ENCODE data around the gene TMSB10. TPM values are rescaled to one million over a fixed set of nuclear protein-coding genes. Genes with fewer than 3 reads are reported as not detected.

The TMSB10 gene
- total and polyA plus RNA-seq, 2 of the 13 experiments (the other 11 are each of a cell fraction or from before 2014, with no cell fraction given): 665 to 708 TPM

DNA sequence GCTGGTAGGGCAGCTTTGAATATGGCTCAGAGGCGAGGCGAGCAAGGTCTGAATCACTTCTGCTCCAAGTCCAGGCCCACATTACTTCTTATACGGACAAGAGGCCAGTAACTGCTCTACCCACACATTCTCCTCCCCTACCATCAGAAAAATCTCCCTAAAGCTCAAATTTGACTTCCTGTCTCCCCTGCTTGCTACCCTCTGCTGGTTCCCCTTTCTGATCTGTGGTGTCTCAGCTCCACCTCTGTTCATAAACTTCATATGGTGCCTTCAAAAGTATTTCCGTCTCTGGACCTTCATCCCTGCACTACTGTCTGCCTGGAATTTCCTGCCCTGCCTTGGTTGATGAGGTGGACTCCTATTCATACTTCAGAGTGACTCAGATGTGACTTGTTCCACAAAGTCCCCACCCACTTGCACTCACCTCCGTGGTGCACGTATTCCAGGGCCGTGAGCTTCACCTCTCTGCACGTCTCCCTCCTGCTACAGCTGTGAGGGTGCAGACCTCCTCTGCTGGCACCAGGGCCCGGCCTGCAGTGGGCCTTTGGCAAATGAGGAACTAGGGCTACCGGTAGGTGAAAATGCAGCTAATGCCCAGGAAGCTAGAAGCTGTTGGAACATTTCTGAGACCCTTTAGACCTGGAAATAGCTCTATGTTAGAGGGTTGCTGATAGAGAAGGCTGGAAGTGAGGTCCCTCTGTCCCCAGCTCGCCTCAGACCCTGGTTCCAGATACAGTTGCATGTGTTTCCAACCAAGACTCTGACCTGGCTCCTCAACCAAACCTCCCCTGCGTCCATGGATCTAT is 41.0 kb downstream of the TMSB10 start (continued):
- TF ChIP-seq, protein P1, sequence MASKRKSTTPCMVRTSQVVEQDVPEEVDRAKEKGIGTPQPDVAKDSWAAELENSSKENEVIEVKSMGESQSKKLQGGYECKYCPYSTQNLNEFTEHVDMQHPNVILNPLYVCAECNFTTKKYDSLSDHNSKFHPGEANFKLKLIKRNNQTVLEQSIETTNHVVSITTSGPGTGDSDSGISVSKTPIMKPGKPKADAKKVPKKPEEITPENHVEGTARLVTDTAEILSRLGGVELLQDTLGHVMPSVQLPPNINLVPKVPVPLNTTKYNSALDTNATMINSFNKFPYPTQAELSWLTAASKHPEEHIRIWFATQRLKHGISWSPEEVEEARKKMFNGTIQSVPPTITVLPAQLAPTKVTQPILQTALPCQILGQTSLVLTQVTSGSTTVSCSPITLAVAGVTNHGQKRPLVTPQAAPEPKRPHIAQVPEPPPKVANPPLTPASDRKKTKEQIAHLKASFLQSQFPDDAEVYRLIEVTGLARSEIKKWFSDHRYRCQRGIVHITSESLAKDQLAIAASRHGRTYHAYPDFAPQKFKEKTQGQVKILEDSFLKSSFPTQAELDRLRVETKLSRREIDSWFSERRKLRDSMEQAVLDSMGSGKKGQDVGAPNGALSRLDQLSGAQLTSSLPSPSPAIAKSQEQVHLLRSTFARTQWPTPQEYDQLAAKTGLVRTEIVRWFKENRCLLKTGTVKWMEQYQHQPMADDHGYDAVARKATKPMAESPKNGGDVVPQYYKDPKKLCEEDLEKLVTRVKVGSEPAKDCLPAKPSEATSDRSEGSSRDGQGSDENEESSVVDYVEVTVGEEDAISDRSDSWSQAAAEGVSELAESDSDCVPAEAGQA (IDR thresholded peaks at IDR 0.05; ENCODE audit: low read depth): peak; percentile 60
- TF ChIP-seq, protein P1 (CRISPR knock-in tag; IDR thresholded peaks at IDR 0.05; ENCODE audit: borderline replicate concordance): no peak
- peak; percentile 44; the same call in 1 of the 2 replicates for TF ChIP-seq LCORL (IDR thresholded peaks at IDR 0.05)
- peak; percentile 96 for TF ChIP-seq LCORL (CRISPR knock-in tag; IDR thresholded peaks at IDR 0.05)
- TF ChIP-seq NCOA1 (CRISPR knock-in tag; IDR thresholded peaks at IDR 0.05): no peak
- no peak for TF ChIP-seq ZNF225 (CRISPR knock-in tag; IDR thresholded peaks at IDR 0.05)
- TF ChIP-seq, protein P2, sequence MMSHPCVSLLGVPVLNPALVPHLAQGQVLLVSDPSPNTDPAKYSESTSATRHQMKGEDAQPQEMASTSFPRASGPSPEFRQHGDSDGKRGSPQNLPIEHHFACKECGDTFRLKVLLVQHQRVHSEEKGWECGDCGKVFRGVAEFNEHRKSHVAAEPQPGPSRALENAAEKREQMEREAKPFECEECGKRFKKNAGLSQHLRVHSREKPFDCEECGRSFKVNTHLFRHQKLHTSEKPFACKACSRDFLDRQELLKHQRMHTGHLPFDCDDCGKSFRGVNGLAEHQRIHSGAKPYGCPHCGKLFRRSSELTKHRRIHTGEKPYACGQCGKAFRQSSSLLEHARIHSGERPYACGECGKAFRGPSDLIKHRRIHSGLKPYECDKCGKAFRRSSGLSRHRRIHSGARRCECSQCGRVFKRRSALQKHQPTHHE (CRISPR knock-in tag; IDR thresholded peaks at IDR 0.05; ENCODE audit: borderline replicate concordance): no peak
- no peak for TF ChIP-seq TRIM24 (CRISPR knock-in tag; IDR thresholded peaks at IDR 0.05)
- TF ChIP-seq ELF4 (CRISPR knock-in tag; IDR thresholded peaks at IDR 0.05; ENCODE audit: borderline replicate concordance): no peak
- TF ChIP-seq ZNF20 (CRISPR knock-in tag; IDR thresholded peaks at IDR 0.05): no peak
- TF ChIP-seq HDAC6 (IDR thresholded peaks at IDR 0.05; ENCODE audit: low read depth, low read length): no peak
- TF ChIP-seq RBFOX2 (IDR thresholded peaks at IDR 0.05; ENCODE audit: low read depth, low read length): peak; percentile 42; the same call in 1 of the 2 replicates
- TF ChIP-seq, protein P3, sequence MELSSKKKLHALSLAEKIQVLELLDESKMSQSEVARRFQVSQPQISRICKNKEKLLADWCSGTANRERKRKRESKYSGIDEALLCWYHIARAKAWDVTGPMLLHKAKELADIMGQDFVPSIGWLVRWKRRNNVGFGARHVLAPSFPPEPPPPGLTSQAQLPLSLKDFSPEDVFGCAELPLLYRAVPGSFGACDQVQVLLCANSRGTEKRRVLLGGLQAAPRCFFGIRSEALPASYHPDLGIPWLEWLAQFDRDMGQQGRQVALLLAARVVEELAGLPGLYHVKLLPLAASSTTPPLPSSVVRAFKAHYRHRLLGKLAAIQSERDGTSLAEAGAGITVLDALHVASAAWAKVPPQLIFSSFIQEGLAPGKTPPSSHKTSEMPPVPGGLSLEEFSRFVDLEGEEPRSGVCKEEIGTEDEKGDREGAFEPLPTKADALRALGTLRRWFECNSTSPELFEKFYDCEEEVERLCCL (CRISPR knock-in tag; IDR thresholded peaks at IDR 0.05; ENCODE audit: borderline replicate concordance): no peak
- TF ChIP-seq YEATS4 (CRISPR knock-in tag; IDR thresholded peaks at IDR 0.05; ENCODE audit: borderline replicate concordance): peak; percentile 87; the same call in 1 of the 2 replicates
- peak; percentile 95 for TF ChIP-seq ZNF501 (CRISPR knock-in tag; IDR thresholded peaks at IDR 0.05)
- TF ChIP-seq, protein P4, sequence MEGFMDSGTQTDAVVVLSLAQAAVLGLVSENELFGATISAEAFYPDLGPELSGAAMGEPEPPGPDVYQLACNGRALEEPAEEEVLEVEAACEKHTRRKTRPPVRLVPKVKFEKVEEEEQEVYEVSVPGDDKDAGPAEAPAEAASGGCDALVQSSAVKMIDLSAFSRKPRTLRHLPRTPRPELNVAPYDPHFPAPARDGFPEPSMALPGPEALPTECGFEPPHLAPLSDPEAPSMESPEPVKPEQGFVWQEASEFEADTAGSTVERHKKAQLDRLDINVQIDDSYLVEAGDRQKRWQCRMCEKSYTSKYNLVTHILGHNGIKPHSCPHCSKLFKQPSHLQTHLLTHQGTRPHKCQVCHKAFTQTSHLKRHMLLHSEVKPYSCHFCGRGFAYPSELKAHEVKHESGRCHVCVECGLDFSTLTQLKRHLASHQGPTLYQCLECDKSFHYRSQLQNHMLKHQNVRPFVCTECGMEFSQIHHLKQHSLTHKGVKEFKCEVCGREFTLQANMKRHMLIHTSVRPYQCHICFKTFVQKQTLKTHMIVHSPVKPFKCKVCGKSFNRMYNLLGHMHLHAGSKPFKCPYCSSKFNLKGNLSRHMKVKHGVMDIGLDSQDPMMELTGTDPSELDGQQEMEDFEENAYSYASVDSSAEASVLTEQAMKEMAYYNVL (CRISPR knock-in tag; IDR thresholded peaks at IDR 0.05; ENCODE audit: borderline replicate concordance): peak; percentile 53; the same call in 1 of the 2 replicates
- no peak for TF ChIP-seq NFYC (CRISPR knock-in tag; IDR thresholded peaks at IDR 0.05)

Data from HepG2 (cell line).